HepG2 (cell line): ENCODE data around the gene ALDOA. TPM values are rescaled to one million over a fixed set of nuclear protein-coding genes. Genes with fewer than 3 reads are reported as not detected.
A peak's percentile ranks its signal among the peaks of the same experiment; 100 is the strongest.

Source experiments
- ATM ChIP-seq: fragments of 450-650 bp; IDR thresholded peaks from 2 replicates; pipeline ENCODE4 v1.7.1; 2017; ENCODE audit warnings: mild to moderate bottlenecking, borderline replicate concordance
- CENPT ChIP-seq: sonication (generic); formaldehyde crosslinking; IDR thresholded peaks from 2 replicates; pipeline ENCODE4 v1.8.0; 2022; ENCODE audit warnings: low read depth, mild to moderate bottlenecking, moderate library complexity, missing genetic modification reagents
- ESRRA ChIP-seq: sonication (generic); formaldehyde crosslinking; IDR thresholded peaks from 2 replicates; pipeline ENCODE4 v1.5.1; 2020; ENCODE audit warnings: mild to moderate bottlenecking, low read depth, missing genetic modification reagents
- HNF4G ChIP-seq, 2 experiments: sonication (generic) in 1 of 2; formaldehyde crosslinking in 1 of 2; IDR thresholded peaks; 2 replicates each; pipeline versions ENCODE4 v1.4.0 to v1.6.1; 2011 to 2020; ENCODE audit warnings: borderline replicate concordance in 2 of 2, low read depth in 2 of 2, mild to moderate bottlenecking in 2 of 2, low read length in 1 of 2, missing genetic modification reagents in 1 of 2, moderate library complexity in 1 of 2
- HOXD1 ChIP-seq: sonication (generic); formaldehyde crosslinking; IDR thresholded peaks from 2 replicates; pipeline ENCODE4 v1.5.0; 2020; ENCODE audit warnings: missing genetic modification reagents
- MED1 ChIP-seq: sonication (generic); formaldehyde crosslinking; IDR thresholded peaks from 2 replicates; pipeline ENCODE4 v1.4.0; 2020; ENCODE audit warnings: missing genetic modification reagents
- PAF1 ChIP-seq: IDR thresholded peaks from 2 replicates; pipeline ENCODE4 v1.6.1; 2016; ENCODE audit warnings: missing genetic modification reagents, missing compliant biosample characterization
- PHF20 ChIP-seq: sonication (generic); formaldehyde crosslinking; IDR thresholded peaks from 2 replicates; pipeline ENCODE4 v1.5.0; 2020; ENCODE audit warnings: mild to moderate bottlenecking, missing genetic modification reagents
- PHF5A ChIP-seq: IDR thresholded peaks from one replicate; pipeline ENCODE4 v1.6.1; 2018; ENCODE audit warnings: low read depth, missing genetic modification reagents; ENCODE audit not compliant: unreplicated experiment
- SRSF1 ChIP-seq: fragments of 200-400 bp; formaldehyde crosslinking; optimal IDR thresholded peaks from 2 replicates; pipeline ENCODE3; 2017; ENCODE audit warnings: mild to moderate bottlenecking, low read depth, low read length, moderate library complexity
- ZNF235 ChIP-seq: sonication (generic); formaldehyde crosslinking; IDR thresholded peaks from 2 replicates; pipeline ENCODE4 v1.8.1; 2023; ENCODE audit warnings: mild to moderate bottlenecking, missing genetic modification reagents, borderline replicate concordance
- ZNF460 ChIP-seq: sonication (generic); formaldehyde crosslinking; IDR thresholded peaks from 2 replicates; pipeline ENCODE4 v1.5.1; 2020; ENCODE audit warnings: missing genetic modification reagents, mild to moderate bottlenecking, borderline replicate concordance
- ZNF546 ChIP-seq: sonication (generic); formaldehyde crosslinking; conservative IDR thresholded peaks from 2 replicates; pipeline ENCODE4 v1.8.1; 2023; ENCODE audit warnings: mild to moderate bottlenecking, missing genetic modification reagents
- ZNF674 ChIP-seq: sonication (generic); formaldehyde crosslinking; IDR thresholded peaks from 2 replicates; pipeline ENCODE4 v1.5.0; 2020; ENCODE audit warnings: low read depth, mild to moderate bottlenecking, missing genetic modification reagents
- ZNF747 ChIP-seq: sonication (generic); formaldehyde crosslinking; IDR thresholded peaks from 2 replicates; pipeline ENCODE4 v1.8.1; 2023; ENCODE audit warnings: missing genetic modification reagents, mild to moderate bottlenecking, borderline replicate concordance
- ZNF75D ChIP-seq: sonication (generic); formaldehyde crosslinking; IDR thresholded peaks from 2 replicates; pipeline ENCODE4 v1.8.1; 2023; ENCODE audit warnings: missing genetic modification reagents, mild to moderate bottlenecking, borderline replicate concordance
- ZNF768 ChIP-seq: sonication (generic); formaldehyde crosslinking; IDR thresholded peaks from 2 replicates; pipeline ENCODE4 v1.4.0; 2020; ENCODE audit warnings: missing genetic modification reagents
- ZSCAN20 ChIP-seq: sonication (generic); formaldehyde crosslinking; IDR thresholded peaks from 2 replicates; pipeline ENCODE4 v1.4.0; 2020; ENCODE audit warnings: missing genetic modification reagents, mild to moderate bottlenecking, borderline replicate concordance
- ZSCAN9 ChIP-seq: IDR thresholded peaks from 2 replicates; pipeline ENCODE4 v1.6.1; 2016; ENCODE audit warnings: borderline replicate concordance
- polyA plus RNA-seq, 8 experiments: library from polyadenylated mRNA; depleted of rRNA in 3 of 8; stranded (reverse) in 7 of 8; unstranded in 1 of 8; fragments of >200 nt; fragmentation: Illumina TruSeq in 4 of 8; extraction: Trizol in 4 of 8; gene quantifications; 2 replicates each; pipeline versions ENCODE4 v1.2.1 to v1.2.3, GENCODE V29; 2011 to 2016; ENCODE audit warnings: low read depth in 4 of 8, missing spikeins in 1 of 8, mixed read lengths in 1 of 8; ENCODE audit not compliant: insufficient read depth in 1 of 8
- total RNA-seq, 5 experiments: library from RNA; depleted of rRNA; stranded (reverse); fragments of >200 nt; fragmentation: Illumina TruSeq; extraction: Trizol; gene quantifications; 2 replicates each; pipeline ENCODE4 v1.2.3, GENCODE V29; 2016; ENCODE audit warnings: low read depth in 1 of 5
- TF ChIP-seq, protein P1 (sequence below): sonication (generic); formaldehyde crosslinking; IDR thresholded peaks from 2 replicates; pipeline ENCODE4 v1.8.0; 2022; ENCODE audit warnings: mild to moderate bottlenecking, missing genetic modification reagents, moderate library complexity
- TF ChIP-seq, protein P2 (sequence below): IDR thresholded peaks from 2 replicates; pipeline ENCODE4 v1.6.1; 2016; ENCODE audit warnings: low read depth

The ALDOA gene
- total and polyA plus RNA-seq, 2 of the 13 experiments (the other 11 are each of a cell fraction or from before 2014, with no cell fraction given), result 925 to 1,884 TPM

DNA sequence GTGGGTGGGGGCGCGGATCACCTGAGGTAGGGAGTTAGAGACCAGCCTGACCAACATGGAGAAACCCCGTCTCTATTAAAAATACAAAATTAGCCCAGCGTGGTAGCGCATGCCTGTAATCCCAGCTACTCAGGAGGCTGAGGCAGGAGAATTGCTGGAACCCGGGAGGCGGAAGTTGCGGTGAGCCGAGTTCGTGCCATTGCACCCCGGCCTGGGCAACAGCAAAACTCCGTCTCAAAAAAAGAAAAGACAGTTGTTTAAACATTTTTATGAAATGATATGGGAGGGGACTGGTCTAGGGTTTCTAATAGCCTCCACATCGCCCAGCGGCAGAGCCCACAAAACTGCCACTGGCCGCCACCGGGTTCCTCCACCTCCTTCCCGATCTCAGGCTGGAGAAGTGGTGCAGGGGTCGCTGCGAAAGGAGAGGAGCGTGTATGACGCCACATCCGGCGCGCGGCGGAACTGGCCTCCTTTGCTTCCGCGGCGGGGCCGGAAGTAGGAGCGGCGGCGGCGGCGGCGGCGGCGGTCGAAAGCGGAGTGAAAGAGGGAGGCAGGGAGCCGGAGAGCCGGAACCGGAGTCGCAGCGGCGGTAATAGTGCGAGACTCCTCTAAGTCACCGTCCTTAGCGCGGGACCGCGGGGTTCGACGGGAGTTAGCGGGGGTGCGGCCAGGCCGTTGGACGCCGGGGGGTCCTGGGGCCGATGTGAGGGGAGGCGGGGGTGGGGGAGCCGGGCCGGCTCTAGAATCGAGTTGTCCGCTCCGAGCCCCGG is 10.1 kb downstream of the ALDOA start, which contains the start of gene PPP4C (continued):
- TF ChIP-seq, protein P1, sequence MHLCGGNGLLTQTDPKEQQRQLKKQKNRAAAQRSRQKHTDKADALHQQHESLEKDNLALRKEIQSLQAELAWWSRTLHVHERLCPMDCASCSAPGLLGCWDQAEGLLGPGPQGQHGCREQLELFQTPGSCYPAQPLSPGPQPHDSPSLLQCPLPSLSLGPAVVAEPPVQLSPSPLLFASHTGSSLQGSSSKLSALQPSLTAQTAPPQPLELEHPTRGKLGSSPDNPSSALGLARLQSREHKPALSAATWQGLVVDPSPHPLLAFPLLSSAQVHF (CRISPR knock-in tag), result no peak; the same call in 1 of the 2 replicates
- TF ChIP-seq ZNF460 (CRISPR knock-in tag), result no peak; the same call in none of the 2 replicates
- no peak for TF ChIP-seq PHF5A (CRISPR knock-in tag)
- peak; percentile 92 for TF ChIP-seq PHF20
- TF ChIP-seq CENPT, result 0 out of 2 replicates have a peak, but pooled peaks have one; percentile 34
- peak; percentile 95 for TF ChIP-seq ZNF546 (CRISPR knock-in tag)
- TF ChIP-seq ATM, result no peak
- TF ChIP-seq HNF4G (IDR thresholded peaks at IDR 0.05; ENCODE audit: borderline replicate concordance, low read depth, low read length), result no peak
- 0 out of 2 replicates have a peak, but pooled peaks have one; percentile 13 for TF ChIP-seq HNF4G (CRISPR knock-in tag; IDR thresholded peaks at IDR 0.05; ENCODE audit: borderline replicate concordance, low read depth)
- no peak for TF ChIP-seq ZNF768 (CRISPR knock-in tag)
- TF ChIP-seq ZSCAN9 (CRISPR knock-in tag), result no peak
- TF ChIP-seq HOXD1, result peak; percentile 18; the same call in 1 of the 2 replicates
- TF ChIP-seq MED1 (CRISPR knock-in tag), result peak; percentile 63
- peak; percentile 85; the same call in 1 of the 2 replicates for TF ChIP-seq ZNF674
- no peak for TF ChIP-seq ZNF235 (CRISPR knock-in tag)
- no peak for TF ChIP-seq ZNF75D (CRISPR knock-in tag)
- no peak; the same call in 1 of the 2 replicates for TF ChIP-seq ZNF747
- TF ChIP-seq ESRRA (CRISPR knock-in tag), result no peak
- TF ChIP-seq, protein P2, sequence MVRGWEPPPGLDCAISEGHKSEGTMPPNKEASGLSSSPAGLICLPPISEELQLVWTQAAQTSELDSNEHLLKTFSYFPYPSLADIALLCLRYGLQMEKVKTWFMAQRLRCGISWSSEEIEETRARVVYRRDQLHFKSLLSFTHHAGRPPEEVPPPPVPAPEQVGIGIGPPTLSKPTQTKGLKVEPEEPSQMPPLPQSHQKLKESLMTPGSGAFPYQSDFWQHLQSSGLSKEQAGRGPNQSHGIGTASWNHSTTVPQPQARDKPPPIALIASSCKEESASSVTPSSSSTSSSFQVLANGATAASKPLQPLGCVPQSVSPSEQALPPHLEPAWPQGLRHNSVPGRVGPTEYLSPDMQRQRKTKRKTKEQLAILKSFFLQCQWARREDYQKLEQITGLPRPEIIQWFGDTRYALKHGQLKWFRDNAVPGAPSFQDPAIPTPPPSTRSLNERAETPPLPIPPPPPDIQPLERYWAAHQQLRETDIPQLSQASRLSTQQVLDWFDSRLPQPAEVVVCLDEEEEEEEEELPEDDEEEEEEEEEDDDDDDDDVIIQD (CRISPR knock-in tag), result 0 out of 2 replicates have a peak, but pooled peaks have one; percentile 36
- TF ChIP-seq PAF1, result no peak; the same call in 1 of the 2 replicates
- TF ChIP-seq ZSCAN20, result no peak
- TF ChIP-seq SRSF1, result no peak
